Activated naive CD4-positive, alpha-beta T cell treated with Interleukin-2 at 50 U/mL for 16 hours (primary cell): Measurements from ENCODE around the gene AQP4.

ENCODE experiments used
- DNase-seq: peaks from one replicate; pipeline ENCODE4 v3.0.0-alpha.2; 2020

Gene AQP4

DNA sequence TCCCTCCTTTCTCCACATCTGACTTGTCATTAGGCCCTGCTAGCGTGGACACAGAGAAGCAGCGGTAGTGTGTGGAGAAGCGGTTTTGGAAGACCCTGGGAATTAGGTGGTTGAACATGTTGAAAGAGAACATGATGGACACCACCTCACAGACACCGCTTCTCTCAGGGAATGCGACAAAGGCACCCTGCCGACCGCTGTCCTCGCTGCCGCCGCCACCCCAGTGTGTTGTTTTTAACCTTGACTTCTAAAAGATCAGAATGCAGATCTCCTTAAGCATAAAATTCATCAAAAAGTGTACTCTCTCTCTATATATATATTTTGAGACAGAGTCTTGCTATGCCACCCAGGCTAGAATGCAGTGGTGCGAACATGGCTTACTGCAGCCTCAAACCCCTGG lies 33.2 kb downstream of the AQP4 start:
- no peak for DNase-seq

DNA sequence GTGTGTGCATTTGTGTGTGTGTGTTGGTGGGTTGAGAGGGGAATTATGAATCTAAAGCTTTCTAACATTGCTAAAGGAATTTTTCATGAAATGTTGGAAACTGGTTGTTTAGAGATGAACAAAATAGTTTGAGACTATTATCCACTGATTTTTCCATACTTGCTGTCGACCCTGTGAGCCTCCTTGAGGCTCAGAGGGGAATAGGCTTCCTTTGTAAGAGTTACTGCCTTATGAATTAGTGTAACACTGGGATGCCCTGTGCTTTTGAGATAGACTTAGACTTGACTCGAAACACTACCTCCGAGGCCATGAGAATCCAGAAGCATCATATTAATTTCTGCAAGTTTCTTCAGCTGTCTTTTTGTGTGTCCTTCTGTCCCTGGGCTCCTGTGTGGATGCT lies 37.9 kb downstream of the AQP4 start:
- no peak for DNase-seq

DNA sequence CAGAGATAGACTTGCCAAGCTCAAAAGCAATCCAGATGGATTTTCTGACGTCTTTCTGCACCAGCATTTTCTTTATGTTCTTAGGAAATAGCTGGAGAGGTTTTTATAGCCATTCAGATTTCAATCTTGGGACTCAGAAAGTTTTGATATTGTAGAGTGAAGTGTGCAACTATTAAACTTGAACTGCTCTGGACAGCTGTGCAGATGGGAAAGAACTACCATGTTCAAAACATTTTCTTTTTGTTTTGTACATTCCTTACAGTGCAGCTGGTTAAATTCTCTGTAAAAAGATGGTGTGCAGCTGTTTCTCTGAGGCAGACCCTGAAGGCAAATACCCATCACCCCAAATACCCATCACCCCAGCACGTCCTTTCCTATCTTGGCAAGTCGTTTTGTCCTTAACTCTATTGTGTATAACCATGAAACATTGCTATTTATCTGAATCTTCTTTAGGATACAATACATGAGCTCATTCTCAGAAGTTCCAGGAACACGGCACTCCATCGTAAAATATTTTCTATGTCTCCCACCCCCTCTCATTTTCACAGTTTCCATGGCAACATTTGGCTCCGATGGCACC lies 38.8 kb downstream of the AQP4 start:
- DNase-seq, result no peak

DNA sequence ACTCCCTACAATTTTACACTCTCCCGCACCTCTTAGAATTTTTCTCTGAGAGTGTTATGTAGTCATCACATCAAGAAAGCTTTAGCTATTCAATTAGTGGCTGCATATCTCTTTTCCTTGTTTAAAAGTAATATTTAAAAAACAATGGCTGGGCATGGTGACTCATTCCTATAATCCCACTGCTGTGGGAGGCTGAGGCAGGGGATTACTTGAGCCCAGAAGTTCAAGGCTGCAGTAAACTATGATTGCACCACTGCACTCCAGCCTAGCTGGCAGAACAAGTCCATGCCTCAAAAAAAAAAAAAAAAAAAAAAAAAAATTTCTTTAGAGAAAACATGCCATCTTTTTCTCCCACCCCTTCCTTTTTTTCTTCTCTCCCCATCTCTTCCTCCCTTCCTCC lies 44.3 kb downstream of the AQP4 start:
- DNase-seq, result no peak

DNA sequence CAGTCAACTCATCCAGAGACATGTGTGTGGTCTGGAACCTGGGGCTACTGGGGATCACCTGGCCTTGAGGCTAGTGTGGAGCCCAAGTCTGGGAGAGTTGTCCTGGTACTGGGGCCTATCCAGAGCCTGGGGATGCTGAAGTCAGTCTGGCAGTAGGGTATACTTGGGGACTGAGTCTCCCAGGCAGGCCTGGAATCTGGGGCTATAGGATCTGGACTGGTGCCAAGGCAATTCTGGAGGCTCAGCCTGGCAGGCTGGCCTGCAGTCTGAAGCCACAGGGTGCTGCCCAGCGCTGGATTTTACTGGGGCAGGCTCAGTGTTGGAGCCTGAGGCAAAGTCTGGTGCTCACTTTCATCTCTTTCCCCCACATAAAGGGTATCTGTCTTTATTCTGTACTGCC lies 46.5 kb downstream of the AQP4 start:
- DNase-seq, result no peak

DNA sequence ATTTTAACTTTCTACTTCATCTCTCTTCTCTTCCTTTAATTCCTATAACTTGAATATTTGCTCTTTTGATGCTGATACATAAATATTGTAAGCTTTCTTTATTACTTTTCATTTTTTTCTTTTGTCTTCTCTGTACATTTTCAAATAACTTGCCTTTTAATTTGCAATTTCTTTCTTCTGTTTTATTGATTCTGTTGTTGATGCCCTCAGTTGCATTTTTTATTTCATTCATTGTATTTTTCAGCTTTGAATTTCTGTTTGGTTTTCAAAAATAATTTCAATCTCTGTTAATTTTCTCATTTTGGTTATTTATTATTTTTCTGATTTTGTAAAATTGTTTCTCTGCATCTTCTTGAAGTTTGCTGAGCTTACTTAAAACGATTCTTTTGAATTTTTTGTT lies 47.0 kb downstream of the AQP4 start:
- DNase-seq, result no peak

DNA sequence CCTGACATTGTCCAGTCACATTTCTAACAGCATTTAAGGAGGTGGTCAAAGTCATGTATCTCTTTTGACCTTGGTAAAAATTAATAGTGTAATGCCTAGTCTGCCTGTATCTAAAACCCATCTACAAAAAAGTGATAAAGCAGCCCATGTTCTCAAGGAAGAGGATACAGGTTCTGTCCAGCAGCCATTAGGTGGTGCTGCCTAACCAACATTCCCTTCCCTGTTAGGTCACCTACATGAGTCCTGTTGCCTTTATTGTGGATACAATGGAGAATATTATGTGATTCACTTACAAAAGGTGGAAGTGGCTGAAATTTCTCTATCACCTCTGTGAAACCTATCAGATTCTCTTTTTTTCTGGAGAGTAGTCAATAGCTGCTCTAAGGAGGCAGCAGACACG lies 52.5 kb downstream of the AQP4 start:
- no peak for DNase-seq

DNA sequence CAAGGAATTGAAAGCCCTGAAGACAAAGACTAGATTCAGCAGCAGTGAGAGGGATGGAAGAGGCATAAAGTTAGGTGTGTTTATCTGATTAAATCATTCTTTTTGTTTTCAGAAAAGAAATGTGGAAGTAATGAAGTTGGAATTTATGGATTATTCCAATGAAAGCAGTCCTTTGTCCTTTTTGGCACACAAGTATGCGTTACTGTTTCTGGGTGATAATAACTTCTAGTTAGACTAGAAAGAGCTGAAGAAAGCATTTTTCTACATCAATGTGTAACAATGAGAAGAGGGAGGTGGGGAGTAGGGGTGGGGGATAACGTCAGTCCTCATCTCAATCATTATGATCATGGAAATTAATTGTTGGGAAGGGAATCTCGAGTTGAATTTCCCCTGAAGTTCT lies 53.0 kb downstream of the AQP4 start:
- DNase-seq, result no peak

DNA sequence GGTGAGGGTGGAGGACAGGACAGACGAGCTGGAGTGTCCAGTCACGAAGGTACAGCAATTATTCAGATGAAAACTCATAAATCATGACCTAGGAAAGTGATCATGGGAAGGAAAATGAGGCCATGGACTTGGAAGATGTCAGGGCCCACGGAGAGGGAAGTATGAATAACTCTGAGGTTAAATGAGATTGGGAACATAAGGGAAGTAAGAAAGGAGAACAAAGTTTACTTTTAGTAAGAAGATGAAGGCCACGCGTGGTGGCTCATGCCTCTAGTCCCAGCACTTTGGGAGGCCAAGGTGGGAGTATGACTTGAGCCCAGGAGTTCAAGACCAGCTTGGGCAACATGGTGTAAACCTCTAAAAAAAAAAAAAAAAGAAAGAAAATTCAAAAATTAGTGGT lies 56.2 kb downstream of the AQP4 start:
- no peak for DNase-seq

DNA sequence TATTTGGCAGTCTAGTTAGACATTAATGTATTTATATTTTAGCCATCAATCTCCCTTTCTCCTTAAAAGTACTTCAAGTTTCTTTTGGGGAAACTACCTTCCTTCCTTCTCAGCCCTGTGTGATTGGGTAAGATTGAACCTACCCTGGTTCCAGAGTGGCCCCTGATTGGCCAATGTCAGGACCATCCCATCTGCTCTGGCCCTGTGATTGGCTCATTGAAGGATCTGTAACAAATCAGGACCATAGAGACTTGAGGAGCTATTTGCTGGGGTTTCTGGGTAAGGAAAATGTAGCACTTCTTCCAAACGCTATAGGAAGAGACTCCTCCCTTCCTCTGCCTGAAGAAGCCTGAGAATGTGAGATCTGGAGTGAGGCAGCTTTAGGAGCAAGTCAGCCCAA lies 59.3 kb downstream of the AQP4 start:
- no peak for DNase-seq

DNA sequence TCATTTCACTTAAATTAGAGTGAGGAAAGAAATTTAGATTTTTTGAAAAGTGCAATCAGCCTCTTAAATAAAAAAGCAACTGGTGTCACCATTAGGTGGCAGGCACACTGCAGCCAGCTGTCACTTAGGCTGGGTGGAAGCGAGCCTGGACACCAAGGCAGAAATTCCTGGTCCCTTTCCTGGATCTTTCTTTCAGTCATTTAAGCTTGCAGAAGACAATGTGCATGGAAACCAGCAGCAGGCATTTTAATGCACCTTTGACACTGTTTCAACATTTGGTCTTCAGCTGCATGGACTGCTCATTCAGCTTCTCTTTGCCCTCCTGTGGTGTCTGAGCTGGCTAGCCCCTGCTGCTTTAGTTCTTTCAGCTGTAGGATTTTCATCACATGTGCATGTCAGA lies 61.0 kb downstream of the AQP4 start:
- DNase-seq, result no peak

DNA sequence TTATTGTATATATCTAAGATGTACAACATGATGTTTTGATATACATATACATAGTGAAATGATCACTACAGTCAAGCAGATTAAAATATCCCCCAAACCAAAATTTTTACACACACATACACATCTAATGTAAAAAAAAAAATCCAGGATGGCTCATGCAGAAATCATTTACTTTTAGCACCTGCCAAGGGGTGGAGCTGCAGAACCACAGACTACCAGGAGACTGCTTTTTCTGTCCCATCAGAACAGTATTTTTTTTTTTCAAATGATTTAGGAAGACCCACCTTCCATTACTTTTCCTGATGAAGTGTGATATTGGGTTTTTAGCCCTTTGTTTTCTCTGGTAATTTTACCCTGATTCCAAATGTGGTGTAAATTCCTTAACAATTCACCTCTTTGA lies 61.9 kb downstream of the AQP4 start:
- no peak for DNase-seq

DNA sequence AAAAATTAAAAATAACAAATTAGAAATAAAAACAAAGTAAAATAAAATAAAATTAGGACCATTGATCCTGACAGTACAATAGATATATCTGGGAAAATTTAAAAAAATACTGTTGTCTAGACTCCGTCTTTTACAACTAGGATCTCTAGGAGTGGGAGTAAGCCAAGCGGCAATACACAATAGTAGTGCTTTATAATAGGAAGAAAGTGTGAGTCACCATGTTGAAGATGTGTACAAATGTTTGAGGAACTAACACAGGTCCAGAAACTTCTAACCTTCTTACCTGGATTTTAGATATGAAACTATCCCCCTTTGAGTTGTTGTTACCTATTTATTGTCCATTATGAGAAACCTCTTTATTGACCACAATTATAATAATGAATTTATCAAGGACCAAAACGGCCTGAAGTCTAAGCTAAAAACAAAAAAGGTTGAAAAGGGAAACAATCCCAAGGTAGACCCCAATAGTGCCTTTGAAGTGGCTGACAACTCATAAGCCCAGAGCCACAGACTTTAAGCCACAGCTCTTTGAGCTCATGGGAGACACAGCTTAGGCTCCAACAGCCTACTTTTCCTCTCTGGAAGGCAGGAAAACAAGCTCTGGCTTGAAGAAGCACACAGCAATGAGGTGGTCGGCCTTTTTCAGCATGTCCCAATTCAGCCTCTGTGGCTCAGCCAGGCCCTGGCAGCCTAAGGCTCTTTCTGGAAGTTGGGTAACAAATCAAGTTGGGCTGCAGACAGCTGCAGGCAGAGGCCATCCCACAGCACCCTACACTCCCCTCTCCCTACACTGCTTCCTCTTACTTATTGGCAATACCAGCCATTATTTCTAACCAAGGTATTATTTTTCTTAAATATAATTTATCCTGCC lies 62.9 kb downstream of the AQP4 start:
- no peak for DNase-seq
